K562 (cell line): ENCODE measurements around the gene VEGFA. TPM values are rescaled to one million over a fixed set of nuclear protein-coding genes. Genes with fewer than 3 reads are reported as not detected.
A peak's percentile ranks its signal among the peaks of the same experiment; 100 is the strongest.

Source experiments
- ATAC-seq: fragments of 200-7000 bp; cut with Tn5 transposase; 3 replicates; pipeline ENCODE4 v1.9.1; 2020; ENCODE audit warnings: moderate library complexity
- Bru-seq: library from RNA; stranded (reverse); fragments of 400-500 nt; gene quantifications from one replicate; lab custom pipeline; 2021; lab: Mats Ljungman, UMichigan
- BruChase-seq, 2 experiments: library from RNA; stranded (reverse); fragments of 400-500 nt; gene quantifications; one replicate each; lab custom pipeline; 2021; lab: Mats Ljungman, UMichigan
- BruUV-seq: library from RNA; stranded (reverse); fragments of 400-500 nt; replicated peaks from 2 replicates; lab custom pipeline; 2021; lab: Mats Ljungman, UMichigan
- CTCF ChIA-PET: fragments of 300-600 bp; formaldehyde crosslinking; extraction: SDS; loops from one replicate; lab custom pipeline; 2021; ENCODE audit warnings: low intra/inter-chr PET ratio; lab: Yijun Ruan, JAX
- POLR2A ChIA-PET: fragments of 300-600, 350-650 bp; sonication (Branson Sonifier 250); formaldehyde crosslinking; extraction: SDS; loops from one replicate; lab custom pipeline; 2021; ENCODE audit warnings: antibody characterized with exemption, inconsistent platforms; lab: Yijun Ruan, JAX
- DNase-seq, 4 experiments: peaks; one replicate each; pipeline versions ENCODE4 v3.0.0 to v3.0.0-alpha.2; 2011 to 2018; ENCODE audit warnings: low spot score in 3 of 4, mixed read lengths in 3 of 4; ENCODE audit errors: extremely low read depth in 1 of 4
- FAIRE-seq: peaks from 2 replicates; lab custom pipeline; 2011; peaks lifted over from hg19 to GRCh38; lab: Jason Lieb, UNC
- H2AFZ ChIP-seq: 2 replicates; pipeline ENCODE4 v1.6.0; 2011; ENCODE audit warnings: low read depth, low read length, control low read depth, inconsistent platforms
- H3K27ac ChIP-seq: fragments of 200-600 bp; 3 replicates; pipeline ENCODE4 v1.8.0; 2011; ENCODE audit warnings: low read depth, mild to moderate bottlenecking, control low read depth, inconsistent platforms, low read length, moderate library complexity, mixed read lengths; ENCODE audit errors: extremely low read depth
- H3K27me3 ChIP-seq, 2 experiments: fragments of 300-600 bp in 1 of 2; 2 replicates in 1 of 2; 3 replicates in 1 of 2; pipeline versions ENCODE4 v1.6.0 to v1.8.0; 2011; ENCODE audit warnings: inconsistent platforms in 2 of 2, low read length in 2 of 2, mild to moderate bottlenecking in 1 of 2, mixed read lengths in 1 of 2, moderate library complexity in 1 of 2; ENCODE audit not compliant: control insufficient read depth in 2 of 2, insufficient read depth in 2 of 2
- H3K36me3 ChIP-seq: fragments of 300-600 bp; 3 replicates; pipeline ENCODE4 v1.8.0; 2011; ENCODE audit warnings: mild to moderate bottlenecking, low read length, inconsistent platforms; ENCODE audit not compliant: control insufficient read depth, insufficient read depth
- H3K4me1 ChIP-seq, 2 experiments: fragments of 200-600 bp in 1 of 2; replicated peaks in 1 of 2; 2 replicates in 1 of 2; 3 replicates in 1 of 2; pipeline versions ENCODE4 v1.5.1 to v1.8.0; 2011; ENCODE audit warnings: inconsistent platforms in 2 of 2, low read length in 2 of 2, mild to moderate bottlenecking in 1 of 2, mixed read lengths in 1 of 2, moderate library complexity in 1 of 2; ENCODE audit not compliant: control insufficient read depth in 2 of 2, insufficient read depth in 2 of 2
- H3K4me2 ChIP-seq: 2 replicates; pipeline ENCODE4 v1.6.1; 2011; ENCODE audit warnings: low read length, control low read depth, inconsistent platforms, mixed read lengths; ENCODE audit not compliant: insufficient read depth
- H3K4me3 ChIP-seq: fragments of 200-600 bp; sonication (generic), shearing (Covaris generic); 2 replicates; pipeline ENCODE4 v1.5.1; 2016; ENCODE audit warnings: control low read depth, inconsistent platforms
- H3K79me2 ChIP-seq: fragments of 200-600 bp; 3 replicates; pipeline ENCODE4 v1.8.0; 2011; ENCODE audit warnings: low read length, inconsistent platforms; ENCODE audit not compliant: control insufficient read depth, insufficient read depth
- H3K9ac ChIP-seq, 2 experiments: 2 replicates each; pipeline versions ENCODE4 v1.6.0 to v1.6.1; 2011; ENCODE audit warnings: low read depth in 2 of 2, low read length in 2 of 2, control low read depth in 1 of 2, inconsistent platforms in 1 of 2, mild to moderate bottlenecking in 1 of 2, mixed read lengths in 1 of 2; ENCODE audit not compliant: insufficient read depth in 1 of 2
- H3K9me1 ChIP-seq: one replicate; pipeline ENCODE4 v1.6.0; 2011; ENCODE audit warnings: inconsistent platforms, mild to moderate bottlenecking, low read length, moderate library complexity; ENCODE audit not compliant: control insufficient read depth, insufficient read depth
- H3K9me3 ChIP-seq: replicated peaks from 2 replicates; pipeline ENCODE4 v1.5.1; 2011; ENCODE audit warnings: low read depth, low read length, inconsistent platforms; ENCODE audit not compliant: control insufficient read depth, insufficient read depth
- H4K20me1 ChIP-seq: replicated peaks from 2 replicates; pipeline ENCODE4 v1.6.1; 2011; ENCODE audit warnings: low read length, inconsistent platforms, mixed read lengths; ENCODE audit not compliant: control insufficient read depth, insufficient read depth
- BRD4 ChIP-seq: fragments of 200-600 bp; sonication (generic); IDR thresholded peaks from 2 replicates; pipeline ENCODE4 v1.6.1; 2017; ENCODE audit warnings: inconsistent platforms
- CHD1 ChIP-seq: fragments of 200-600 bp; sonication (generic); IDR thresholded peaks from one replicate; pipeline ENCODE4 v1.6.1; 2012; ENCODE audit warnings: mild to moderate bottlenecking, moderate library complexity, low read length, inconsistent platforms
- ELF4 ChIP-seq: fragments of 450-650 bp; formaldehyde crosslinking; IDR thresholded peaks from 2 replicates; pipeline ENCODE4 v1.4.0; 2022; ENCODE audit warnings: missing genetic modification characterization
- EP300 ChIP-seq: IDR thresholded peaks from 2 replicates; pipeline ENCODE4 v1.6.1; 2012; ENCODE audit warnings: low read length, improper control_type of control experiment
- ERF ChIP-seq: fragments of 450-650 bp; formaldehyde crosslinking; IDR thresholded peaks from 2 replicates; pipeline ENCODE4 v1.4.0; 2020; ENCODE audit warnings: mild to moderate bottlenecking, mixed read lengths
- IRF1 ChIP-seq: sonication (generic); formaldehyde crosslinking; IDR thresholded peaks from 2 replicates; pipeline ENCODE4 v1.8.0; 2022; ENCODE audit warnings: missing genetic modification reagents, mild to moderate bottlenecking, borderline replicate concordance
- MYC ChIP-seq, 2 experiments: fragments of 250-450 bp in 1 of 2; sonication (Bioruptor Pico) in 1 of 2; IDR thresholded peaks; 2 replicates each; pipeline versions ENCODE4 v1.5.1 to v1.6.1; 2012 to 2021; ENCODE audit warnings: low read depth in 2 of 2, borderline replicate concordance in 1 of 2, improper control_type of control experiment in 1 of 2, low read length in 1 of 2, mild to moderate bottlenecking in 1 of 2, moderate library complexity in 1 of 2
- NR2C1 ChIP-seq, 2 experiments: fragments of 450-650 bp; IDR thresholded peaks; 2 replicates each; pipeline ENCODE4 v1.6.1; 2017; ENCODE audit warnings: mild to moderate bottlenecking in 2 of 2, antibody characterized with exemption in 1 of 2, inconsistent platforms in 1 of 2, missing compliant biosample characterization in 1 of 2, missing genetic modification characterization in 1 of 2
- NUFIP1 ChIP-seq: fragments of 450-650 bp; IDR thresholded peaks from 2 replicates; pipeline ENCODE4 v1.6.1; 2018; ENCODE audit not compliant: partially characterized antibody
- TCFL5 ChIP-seq: fragments of 250-450 bp; sonication (Bioruptor Pico); conservative IDR thresholded peaks from 2 replicates; pipeline ENCODE4 v1.6.1; 2021; ENCODE audit warnings: mild to moderate bottlenecking, moderate library complexity, matching md5 sums
- ZNF695 ChIP-seq: fragments of 450-650 bp; formaldehyde crosslinking; IDR thresholded peaks from 2 replicates; pipeline ENCODE4 v1.4.0; 2020; ENCODE audit warnings: mild to moderate bottlenecking, moderate library complexity
- WGBS: fragments of 100-300 bp; shearing (Covaris generic); methylation state at CpG from one replicate; pipeline ENCODE4 v1.1.6; 2016; ENCODE audit warnings: low coverage, mixed read lengths; ENCODE audit not compliant: insufficient coverage; ENCODE audit errors: missing lambda C conversion rate; 5-methylcytosine and 5-hydroxymethylcytosine counted together
- in situ Hi-C: fragments of 300-500 bp; cut with MboI; formaldehyde crosslinking; loops from 4 replicates; pipeline ENCODE4 v1.15.0; 2018; ENCODE audit warnings: inconsistent platforms, mixed read lengths
- intact Hi-C: fragments of 100-400 bp; cut with micrococcal nuclease; formaldehyde crosslinking; loops from 2 replicates; pipeline ENCODE4 v1.14.2; 2022
- long read RNA-seq, 3 experiments: library from polyadenylated mRNA in 2 of 3; library from RNA in 1 of 3; unstranded in 2 of 3; stranded (forward) in 1 of 3; transcript quantifications; one replicate each; pipeline ENCODE4 v2.0.0, GENCODE V29; 2019 to 2022
- polyA minus RNA-seq, 3 experiments: library from RNA; depleted of rRNA, polyadenylated mRNA; stranded (reverse); fragments of >200 nt; gene quantifications; 2 replicates each; pipeline ENCODE4 v1.2.3, GENCODE V29; 2011
- polyA plus RNA-seq, 8 experiments: library from polyadenylated mRNA; depleted of rRNA in 4 of 8; stranded (reverse) in 5 of 8; unstranded in 3 of 8; fragments of >200 nt; fragmentation: Nextera tagmentation in 2 of 8; fragmentation: Illumina TruSeq in 1 of 8; extraction: Ambion mirVana in 2 of 8; extraction: Trizol in 1 of 8; gene quantifications; 2 replicates each; pipeline versions ENCODE4 v1.2.1 to v1.2.3, GENCODE V29; 2011 to 2014; ENCODE audit warnings: inconsistent platforms in 1 of 8, missing spikeins in 1 of 8
- total RNA-seq, 7 experiments: library from RNA; depleted of rRNA in 6 of 7; stranded (reverse); fragments of >200 nt in 6 of 7; fragmentation: Illumina TruSeq in 2 of 7; extraction: Trizol in 2 of 7; gene quantifications; 2 replicates each; pipeline versions ENCODE4 v1.2.1 to v1.2.3, GENCODE V29; 2011 to 2021; ENCODE audit warnings: low replicate concordance in 1 of 7
- TF ChIP-seq, protein P1 (sequence below): fragments of 250-450 bp; sonication (Bioruptor Pico); IDR thresholded peaks from 2 replicates; pipeline ENCODE4 v1.5.0; 2021

Gene VEGFA
- total RNA-seq (2011; cell fraction: chromatin; rRNA removed; ENCODE audit: low replicate concordance): 511 and 945 TPM in 2 replicates
- total RNA-seq (2011; cell fraction: nucleolus; rRNA removed): 536 and 553 TPM in 2 replicates
- total RNA-seq (2011; cell fraction: nucleoplasm; rRNA removed): 559 and 592 TPM in 2 replicates
- total RNA-seq (2014; rRNA removed) (124 and 144 TPM in 2 replicates), total RNA-seq (2014; rRNA removed; fragmentation: Illumina TruSeq; extraction: Trizol) (66.5 and 70.7 TPM in 2 replicates), total RNA-seq (2015; rRNA removed; fragmentation: Illumina TruSeq; extraction: Trizol) (25.8 and 27.0 TPM in 2 replicates), total RNA-seq (2021) (131 and 159 TPM in 2 replicates), polyA plus RNA-seq (2011; rRNA removed) (271 and 467 TPM in 2 replicates), polyA plus RNA-seq (2014; fragmentation: Illumina TruSeq; extraction: Trizol) (134 and 172 TPM in 2 replicates), polyA plus RNA-seq (2014; fragmentation: Nextera tagmentation; extraction: Ambion mirVana) (10 to 100 TPM; 14.0 to 16.0 TPM), polyA plus RNA-seq (2014; rRNA removed) (179 and 182 TPM in 2 replicates), polyA minus RNA-seq (2011; rRNA and poly(A)+ RNA removed) (359 and 374 TPM in 2 replicates), Bru-seq, nascent RNA (percentile 97 among the genes with signal in this experiment), BruChase-seq, experiment 1, labeled RNA remaining after a 2-hour chase (percentile 97 among the genes with signal in this experiment), BruChase-seq, experiment 2, labeled RNA remaining after a 6-hour chase (percentile 97 among the genes with signal in this experiment)
- polyA plus RNA-seq (2011; cell fraction: cytosol; rRNA removed): 222 and 346 TPM in 2 replicates
- 1,880 and 1,961 TPM in 2 replicates for polyA plus RNA-seq (2011; cell fraction: nucleus; rRNA removed)
- 112 and 555 TPM in 2 replicates for polyA plus RNA-seq (2012)
- 79.8 and 123 TPM in 2 replicates for polyA minus RNA-seq (2011; cell fraction: cytosol; rRNA and poly(A)+ RNA removed)
- polyA minus RNA-seq (2011; cell fraction: nucleus; rRNA and poly(A)+ RNA removed): 310 and 397 TPM in 2 replicates
- long read RNA-seq, experiment 1, transcript VEGFA-231 (8 exons, 1,188 nt): minor isoform, 13 of 356 reads
- long read RNA-seq, experiment 1, transcript VEGFA-211 (4 exons, 1,683 nt): minor isoform, 7 of 356 reads
- long read RNA-seq, experiment 1, transcript VEGFA-227 (6 exons, 984 nt): major isoform, 170 of 356 reads
- long read RNA-seq, experiment 1, transcript VEGFA-205 (7 exons, 3,535 nt): minor isoform, 97 of 356 reads
- long read RNA-seq, experiment 1, partial matches to known transcripts: 16 of 356 reads
- long read RNA-seq, experiment 1, other reads (novel, unspliced or antisense): 44 of 356 reads
- long read RNA-seq, experiment 2, transcript VEGFA-227 (6 exons, 984 nt): major isoform, 8 of 29 reads
- long read RNA-seq, experiment 2, partial matches to known transcripts: 0 of 29 reads
- long read RNA-seq, experiment 2, other reads (novel, unspliced or antisense): 15 of 29 reads
- long read RNA-seq, experiment 3, partial matches to known transcripts: 0 of 1 reads
- long read RNA-seq, experiment 3, other reads (novel, unspliced or antisense): 1 of 1 reads

GRCh38 chr6:43769526-43770371, at the start of gene VEGFA:
Gene VEGFA, plus strand, starts transcription at chr6:43770211.
- no peaks in the 10 kb centered on the region for H3K9me3 ChIP-seq
- peak within 1 kb of the TSS; percentile 91 for H3K27ac ChIP-seq
- in situ Hi-C loops (loop anchor here (5.0 kb wide), 3 partner anchors 102 to 288 kb away; no protein-coding TSS in a partner anchor), intact Hi-C loops (loop anchor here (1.0 to 5.0 kb wide), 5 partner anchors 69 to 310 kb away; no protein-coding TSS in a partner anchor)
- peak within 1 kb of the TSS; percentile 97 to 99 for H3K9ac ChIP-seq
- H3K4me2 ChIP-seq: peak within 1 kb of the TSS; percentile 98
- H3K4me3 ChIP-seq: peak within 1 kb of the TSS; percentile 97
- DNase-seq (peak; percentile 94 to 99 (median 98)), ATAC-seq (peak; percentile 75), FAIRE-seq (peak; percentile 78)
- H4K20me1 ChIP-seq: peaks cover 29% of the 10 kb centered on the region
- POLR2A ChIA-PET: interaction anchor here (0.6 to 7.0 kb wide), 53 partner anchors 8 to 536 kb away, joined by 3 to 59 read pairs (median 3); partner anchors contain the start of genes GTPBP2, HSP90AB1 and MRPS18A
- H3K9me1 ChIP-seq: peaks cover 13% of the 10 kb centered on the region
- peaks cover 18 to 58% of the 10 kb centered on the region in 2 experiments for H3K4me1 ChIP-seq
- TSS peak; percentile 53 for BruUV-seq
- H2AFZ ChIP-seq: peak within 1 kb of the TSS; percentile 84
- under 1% methylated on average over 45 of the region's 62 CpGs for WGBS
- CTCF ChIA-PET: interaction anchor here (0.7 to 4.4 kb wide), 12 partner anchors 46 to 385 kb away, joined by 3 to 60 read pairs (median 6); no protein-coding TSS in a partner anchor
- H3K79me2 ChIP-seq: peaks cover 48% of the 10 kb centered on the region
- peaks cover 28% of the 10 kb centered on the region for H3K36me3 ChIP-seq
- no peaks in the 10 kb centered on the region for H3K27me3 ChIP-seq
- TF ChIP-seq TCFL5 (CRISPR knock-in tag) (0 out of 2 replicates have a peak, but pooled peaks have one; percentile 12), EP300 (no peak), IRF1 (0 out of 2 replicates have a peak, but pooled peaks have one; percentile 74), ELF4 (CRISPR knock-in tag) (peak; percentile 74; the same call in 1 of the 2 replicates), MYC (IDR thresholded peaks at IDR 0.05; ENCODE audit: low read depth, low read length) (peak; percentile 86), MYC (CRISPR knock-in tag; IDR thresholded peaks at IDR 0.05; ENCODE audit: borderline replicate concordance, low read depth) (no peak), CHD1 (peak; percentile 43), ERF (CRISPR knock-in tag) (peak; percentile 52; the same call in 1 of the 2 replicates), ZNF695 (no peak), NUFIP1 (no peak), NR2C1 (IDR thresholded peaks at IDR 0.05) (no peak), NR2C1 (tag; IDR thresholded peaks at IDR 0.05) (peak; percentile 37), BRD4 (peak; percentile 20; the same call in 1 of the 2 replicates)
- TF ChIP-seq, protein P1, sequence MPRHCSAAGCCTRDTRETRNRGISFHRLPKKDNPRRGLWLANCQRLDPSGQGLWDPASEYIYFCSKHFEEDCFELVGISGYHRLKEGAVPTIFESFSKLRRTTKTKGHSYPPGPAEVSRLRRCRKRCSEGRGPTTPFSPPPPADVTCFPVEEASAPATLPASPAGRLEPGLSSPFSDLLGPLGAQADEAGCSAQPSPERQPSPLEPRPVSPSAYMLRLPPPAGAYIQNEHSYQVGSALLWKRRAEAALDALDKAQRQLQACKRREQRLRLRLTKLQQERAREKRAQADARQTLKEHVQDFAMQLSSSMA (CRISPR knock-in tag): no peak
